Neural cell (in vitro differentiated cells): ENCODE results near the gene RGS6. TPM values are rescaled to one million over a fixed set of nuclear protein-coding genes. Genes with fewer than 3 reads are reported as not detected.

ENCODE experiments used
- H2AFZ ChIP-seq: fragments of 200-600, 300-800 bp; sonication (generic), shearing (Covaris generic); 2 replicates; pipeline ENCODE4 v1.6.0; 2014; ENCODE audit warnings: low read depth, mild to moderate bottlenecking, antibody characterized with exemption, low read length, moderate library complexity
- H3F3A ChIP-seq: fragments of 200-600 bp; shearing (Covaris generic); 2 replicates; pipeline ENCODE4 v1.6.1; 2016; ENCODE audit warnings: mild to moderate bottlenecking, moderate library complexity, mixed read lengths, antibody characterized with exemption, low read length; ENCODE audit not compliant: insufficient read depth, poor library complexity, severe bottlenecking
- H3K27ac ChIP-seq: fragments of 200-600, 300-800 bp; sonication (generic), shearing (Covaris generic); 2 replicates; pipeline ENCODE4 v1.5.1; 2014; ENCODE audit warnings: mild to moderate bottlenecking, low read length, moderate library complexity
- H3K27me3 ChIP-seq: fragments of 300-800, 200-600 bp; sonication (generic), shearing (Covaris generic); 2 replicates; pipeline ENCODE4 v1.6.0; 2014; ENCODE audit warnings: mild to moderate bottlenecking, low read depth, low read length, moderate library complexity; ENCODE audit not compliant: insufficient read depth
- H3K36me3 ChIP-seq: fragments of 300-800, 200-600 bp; sonication (generic), shearing (Covaris generic); 2 replicates; pipeline ENCODE4 v1.5.1; 2014; ENCODE audit warnings: mild to moderate bottlenecking, antibody characterized with exemption, low read length, moderate library complexity; ENCODE audit not compliant: insufficient read depth
- H3K4me2 ChIP-seq: fragments of 300-800, 200-600 bp; sonication (generic), shearing (Covaris generic); 2 replicates; pipeline ENCODE4 v1.6.0; 2014; ENCODE audit warnings: mild to moderate bottlenecking, low read length
- H3K4me3 ChIP-seq: fragments of 300-800, 200-600 bp; sonication (generic), shearing (Covaris generic); 2 replicates; pipeline ENCODE4 v1.5.1; 2014; ENCODE audit warnings: mild to moderate bottlenecking, low read length, moderate library complexity
- H3K79me2 ChIP-seq: fragments of 200-600 bp; shearing (Covaris generic); replicated peaks from 2 replicates; pipeline ENCODE4 v1.6.0; 2014; ENCODE audit warnings: mild to moderate bottlenecking, low read length, moderate library complexity; ENCODE audit not compliant: insufficient read depth
- H3K9ac ChIP-seq: fragments of 300-800, 200-600 bp; sonication (generic), shearing (Covaris generic); 2 replicates; pipeline ENCODE4 v1.6.1; 2016; ENCODE audit warnings: mild to moderate bottlenecking, low read length, mixed read lengths
- H3K9me2 ChIP-seq: fragments of 200-600 bp; shearing (Covaris generic); 2 replicates; pipeline ENCODE4 v1.6.1; 2016; ENCODE audit warnings: mild to moderate bottlenecking, low read length, mixed read lengths; ENCODE audit not compliant: insufficient read depth
- H3K9me3 ChIP-seq: fragments of 200-600, 300-800 bp; sonication (generic), shearing (Covaris generic); 2 replicates; pipeline ENCODE4 v1.6.1; 2016; ENCODE audit warnings: mild to moderate bottlenecking, mixed run types, low read length, moderate library complexity, mixed read lengths
- H4K20me1 ChIP-seq: fragments of 200-600 bp; shearing (Covaris generic); 2 replicates; pipeline ENCODE4 v1.6.1; 2016; ENCODE audit warnings: mild to moderate bottlenecking, mixed run types; ENCODE audit not compliant: insufficient read depth
- CTCF ChIP-seq: fragments of 450-650 bp; IDR thresholded peaks from 2 replicates; pipeline ENCODE4 v1.5.1; 2014; ENCODE audit warnings: antibody characterized with exemption, mild to moderate bottlenecking, moderate library complexity; ENCODE audit not compliant: poor library complexity, severe bottlenecking
- EP300 ChIP-seq: fragments of 450-650 bp; conservative IDR thresholded peaks from 2 replicates; pipeline ENCODE4 v1.6.1; 2014; ENCODE audit warnings: antibody characterized with exemption, mild to moderate bottlenecking, moderate library complexity; ENCODE audit not compliant: poor library complexity, severe bottlenecking
- EZH2 ChIP-seq: fragments of 200-600, 300-800 bp; shearing (Covaris generic), sonication (generic); IDR thresholded peaks from 2 replicates; pipeline ENCODE4 v1.6.1; 2014; ENCODE audit warnings: antibody characterized with exemption, low read length, borderline replicate concordance, mild to moderate bottlenecking; ENCODE audit not compliant: insufficient read depth, poor library complexity, severe bottlenecking
- MXI1 ChIP-seq: fragments of 450-650 bp; conservative IDR thresholded peaks from 2 replicates; pipeline ENCODE4 v1.6.1; 2014; ENCODE audit warnings: antibody characterized with exemption, mild to moderate bottlenecking; ENCODE audit not compliant: poor library complexity, severe bottlenecking
- POLR2AphosphoS5 ChIP-seq: IDR thresholded peaks from 2 replicates; pipeline ENCODE4 v1.6.1; 2012
- RAD21 ChIP-seq: fragments of 450-650 bp; conservative IDR thresholded peaks from 2 replicates; pipeline ENCODE4 v1.6.1; 2014; ENCODE audit warnings: antibody characterized with exemption, mild to moderate bottlenecking, moderate library complexity
- REST ChIP-seq: IDR thresholded peaks from 2 replicates; pipeline ENCODE4 v1.6.1; 2012; ENCODE audit warnings: borderline replicate concordance
- SMC3 ChIP-seq: fragments of 450-650 bp; conservative IDR thresholded peaks from 2 replicates; pipeline ENCODE4 v1.6.1; 2014; ENCODE audit warnings: antibody characterized with exemption, mild to moderate bottlenecking, moderate library complexity; ENCODE audit not compliant: poor library complexity
- TAF1 ChIP-seq: IDR thresholded peaks from 2 replicates; pipeline ENCODE4 v1.6.1; 2012; ENCODE audit warnings: low read depth
- polyA plus RNA-seq: library from polyadenylated mRNA; depleted of rRNA; stranded (reverse); fragments of >200 nt; gene quantifications from 2 replicates; pipeline ENCODE4 v1.2.3, GENCODE V29; 2014

RGS6 gene
- polyA plus RNA-seq, 1 donor from 2014 or later = 7.3 TPM

- Histone ChIP-seq H3K9ac (no peak overlapping the region), H3K9me2 (no peaks in the 10 kb centered on the region), H4K20me1 (no peaks in the 10 kb centered on the region), H3K9me3 (no peaks in the 10 kb centered on the region), H3K79me2 (no peaks in the 10 kb centered on the region), H3K4me2 (no peak overlapping the region), H3K4me3 (no peak overlapping the region), H3K36me3 (no peaks in the 10 kb centered on the region), H2AFZ (no peak overlapping the region), H3F3A (no peaks in the 10 kb centered on the region), H3K27ac (no peak overlapping the region), H3K27me3 (no peaks in the 10 kb centered on the region)
- TF ChIP-seq MXI1 (no peak), CTCF (no peak), REST (no peak), EZH2 (no peak), POLR2AphosphoS5 (no peak), RAD21 (no peak), TAF1 (no peak), EP300 (no peak), SMC3 (no peak)
Measured at GRCh38 chr14:72554994-72555608, 622.9 kb downstream of the RGS6 start.

DNA sequence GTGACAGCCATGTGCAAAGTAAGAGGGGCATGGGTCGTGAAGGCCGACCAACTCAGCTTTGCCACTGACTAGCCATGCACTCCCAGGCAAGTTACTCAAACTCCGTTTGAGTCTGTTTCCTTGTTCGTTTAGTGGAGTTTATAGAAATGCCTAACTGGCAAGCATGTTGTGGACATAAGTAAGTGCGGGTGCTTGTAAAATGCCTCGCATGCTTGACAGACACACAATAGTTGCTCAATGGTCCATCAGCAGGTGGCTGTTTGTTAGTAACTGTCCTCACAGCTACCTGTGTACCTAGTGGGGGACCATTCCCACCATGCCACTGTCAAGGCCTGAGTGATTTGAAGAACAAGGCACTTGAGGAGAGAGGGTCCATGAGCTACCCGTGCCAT lies 623.4 kb downstream of the RGS6 start:
- no peak overlapping the region for H3K4me3 ChIP-seq
- H3K9ac ChIP-seq = no peak overlapping the region
- H3K9me2 ChIP-seq = no peaks in the 10 kb centered on the region
- no peaks in the 10 kb centered on the region for H3F3A ChIP-seq
- no peak overlapping the region for H3K4me2 ChIP-seq
- H3K36me3 ChIP-seq = no peaks in the 10 kb centered on the region
- H4K20me1 ChIP-seq = no peaks in the 10 kb centered on the region
- H2AFZ ChIP-seq = no peak overlapping the region
- H3K79me2 ChIP-seq = no peaks in the 10 kb centered on the region
- H3K9me3 ChIP-seq = no peaks in the 10 kb centered on the region
- TF ChIP-seq MXI1 (no peak), SMC3 (no peak), EP300 (no peak), EZH2 (no peak), TAF1 (no peak), RAD21 (no peak), REST (no peak), POLR2AphosphoS5 (no peak), CTCF (no peak)
- H3K27me3 ChIP-seq = no peaks in the 10 kb centered on the region
- H3K27ac ChIP-seq = no peak overlapping the region
